Measurements from ENCODE around the gene HSD11B1L. TPM values are rescaled to one million over a fixed set of nuclear protein-coding genes. Genes with fewer than 3 reads are reported as not detected.

HSD11B1L gene
- total RNA-seq, 4 donors from 2014 or later = 20.1 to 38.1 (median 24.8) TPM

GRCh38 chr19:5693195-5694166 is 12.7 kb downstream of the HSD11B1L start:
- H3K4me3 ChIP-seq (ENCODE audit: low read depth, poor library complexity, severe bottlenecking) = no peak overlapping the region
- TF ChIP-seq POLR2A (IDR thresholded peaks at IDR 0.05) (no peak), CTCF (IDR thresholded peaks at IDR 0.05) (no peak)
- 86 to 87% methylated on average over 34 to 35 of the region's 39 CpGs for WGBS, 2 donors
- peak in 1 of 2 donors; percentile 86 for DNase-seq (ENCODE audit: low spot score in 2 of 2)
- intact Hi-C loops (cut with DNase I; ENCODE audit: low total_unique reads) = no loop called here

- WGBS, 2 donors = 89 to 93% methylated on average over 45 of the region's 45 CpGs
- DNase-seq (ENCODE audit: low spot score in 2 of 2) = peak in 1 of 2 donors; percentile 85
- H3K4me3 ChIP-seq (ENCODE audit: low read depth, poor library complexity, severe bottlenecking) = no peak overlapping the region
- TF ChIP-seq POLR2A (IDR thresholded peaks at IDR 0.05) (no peak), CTCF (IDR thresholded peaks at IDR 0.05) (no peak)
- intact Hi-C loops (cut with DNase I; ENCODE audit: low total_unique reads) = no loop called here
Measured at GRCh38 chr19:5694167-5694955, 13.5 kb downstream of the HSD11B1L start.

GRCh38 chr19:5694956-5695648 is 14.3 kb downstream of the HSD11B1L start:
- TF ChIP-seq POLR2A (IDR thresholded peaks at IDR 0.05) (no peak), CTCF (IDR thresholded peaks at IDR 0.05) (no peak)
- H3K4me3 ChIP-seq (ENCODE audit: low read depth, poor library complexity, severe bottlenecking) = no peak overlapping the region
- DNase-seq (ENCODE audit: low spot score in 2 of 2) = no peak
- 87 to 88% methylated on average over 6 to 8 of the region's 8 CpGs for WGBS, 2 donors
- intact Hi-C loops (cut with DNase I; ENCODE audit: low total_unique reads) = no loop called here

- no peak overlapping the region for H3K4me3 ChIP-seq (ENCODE audit: low read depth, poor library complexity, severe bottlenecking)
- peak in 1 of 2 donors; percentile 84 for DNase-seq (ENCODE audit: low spot score in 2 of 2)
- no peak for TF ChIP-seq CTCF (IDR thresholded peaks at IDR 0.05)
- no peak for TF ChIP-seq POLR2A (IDR thresholded peaks at IDR 0.05)
- intact Hi-C loops (cut with DNase I; ENCODE audit: low total_unique reads) = no loop called here
- 90% methylated on average over 16 to 27 of the region's 28 CpGs for WGBS, 2 donors
Measured at GRCh38 chr19:5695649-5696195, 14.9 kb downstream of the HSD11B1L start.
